Cardiac fibroblast (primary cell): ENCODE results near the gene GRM1.

Source experiments
- DNase-seq, 2 donors: peaks; one replicate each; pipeline versions ENCODE4 v3.0.0 to v3.0.0-alpha.2; 2010; ENCODE audit warnings: low read depth in 2 of 2
- H3K4me3 ChIP-seq, 2 donors: replicated peaks in 1 of 2; 1 replicate in 1 of 2; 2 replicates in 1 of 2; pipeline ENCODE4 v1.5.1; 2011; ENCODE audit warnings: low read depth in 2 of 2, low read length in 2 of 2, mild to moderate bottlenecking in 2 of 2, moderate library complexity in 1 of 2
- CTCF ChIP-seq: IDR thresholded peaks from one replicate; pipeline ENCODE4 v1.5.1; 2011; ENCODE audit warnings: low read depth, mild to moderate bottlenecking, low read length, inconsistent platforms

GRM1 gene

DNA sequence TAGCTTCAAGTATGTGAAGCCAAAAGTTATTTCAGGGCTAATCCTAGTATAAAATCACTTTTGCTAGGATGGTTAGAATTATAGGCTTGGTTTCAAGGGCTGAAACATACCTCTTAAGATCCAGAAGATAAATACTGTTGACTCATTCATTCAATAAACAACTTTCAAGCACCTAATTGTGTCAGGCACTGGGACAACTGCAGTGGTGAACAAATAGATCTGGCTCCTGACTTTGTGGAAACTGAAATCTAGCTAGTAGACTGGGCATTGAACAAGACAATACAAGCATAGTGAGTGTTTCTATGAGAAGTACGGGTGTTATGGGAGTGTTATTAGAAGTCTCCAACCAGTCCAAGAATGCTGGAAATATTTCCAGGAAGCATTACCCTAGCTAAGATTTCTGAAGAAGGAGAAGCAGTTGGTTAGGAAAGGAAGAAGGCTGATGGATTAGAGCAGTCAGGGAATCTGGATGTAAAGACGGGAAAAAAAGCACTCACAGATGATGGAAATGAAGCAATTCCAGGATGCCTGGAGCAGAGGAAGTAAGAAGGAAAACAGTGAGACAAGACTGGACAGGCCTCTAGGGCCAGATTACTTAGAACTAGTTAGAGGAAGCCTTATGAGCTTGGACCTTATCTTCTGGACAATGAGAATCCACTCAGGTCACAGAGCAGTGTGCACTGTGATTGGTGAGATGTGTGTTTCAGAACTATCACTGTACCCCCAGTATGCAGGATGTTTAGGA is 382.2 kb downstream of the GRM1 start:
- no peak for DNase-seq
- no peak for TF ChIP-seq CTCF
- no peak overlapping the region for H3K4me3 ChIP-seq

DNA sequence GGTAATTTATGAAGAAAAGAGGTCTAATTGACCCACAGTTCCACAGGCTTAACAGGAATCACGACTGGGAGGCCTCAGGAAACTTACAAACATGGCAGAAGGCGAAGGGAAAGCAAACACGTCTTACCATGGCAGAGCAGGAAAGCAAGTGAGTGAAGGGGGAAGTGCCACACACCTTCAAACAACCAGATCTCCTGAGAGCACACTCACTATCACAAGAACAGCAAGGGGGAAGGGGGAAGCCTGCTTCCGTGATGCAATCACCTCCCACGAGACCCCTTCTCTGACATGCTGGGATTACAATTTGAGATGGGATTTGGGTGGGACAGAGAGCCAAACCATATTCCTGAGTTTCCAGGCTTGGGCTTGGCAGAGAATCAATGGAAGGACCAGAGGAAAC is 390.7 kb downstream of the GRM1 start:
- no peak for DNase-seq
- no peak for TF ChIP-seq CTCF
- H3K4me3 ChIP-seq = no peak overlapping the region

DNA sequence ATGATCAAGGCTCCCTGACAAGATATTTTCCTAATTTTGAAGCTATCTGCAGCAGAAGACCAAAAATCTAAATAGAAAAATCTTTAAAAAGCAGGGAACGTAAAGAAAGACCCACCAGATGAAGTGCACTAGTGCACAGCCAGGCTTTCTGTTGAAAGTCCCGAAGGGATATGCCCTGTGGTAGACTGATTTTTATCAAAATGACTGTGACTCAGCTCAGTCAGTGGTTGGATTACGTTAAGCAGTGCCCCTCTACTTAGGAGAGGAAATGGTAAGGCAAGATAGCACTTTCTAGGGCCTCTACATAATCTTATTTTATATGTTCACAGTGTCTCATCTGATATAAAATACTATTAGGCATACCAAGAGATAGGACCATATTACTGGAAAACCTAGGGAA is 391.4 kb downstream of the GRM1 start:
- DNase-seq = no peak
- H3K4me3 ChIP-seq = no peak overlapping the region
- no peak for TF ChIP-seq CTCF

DNA sequence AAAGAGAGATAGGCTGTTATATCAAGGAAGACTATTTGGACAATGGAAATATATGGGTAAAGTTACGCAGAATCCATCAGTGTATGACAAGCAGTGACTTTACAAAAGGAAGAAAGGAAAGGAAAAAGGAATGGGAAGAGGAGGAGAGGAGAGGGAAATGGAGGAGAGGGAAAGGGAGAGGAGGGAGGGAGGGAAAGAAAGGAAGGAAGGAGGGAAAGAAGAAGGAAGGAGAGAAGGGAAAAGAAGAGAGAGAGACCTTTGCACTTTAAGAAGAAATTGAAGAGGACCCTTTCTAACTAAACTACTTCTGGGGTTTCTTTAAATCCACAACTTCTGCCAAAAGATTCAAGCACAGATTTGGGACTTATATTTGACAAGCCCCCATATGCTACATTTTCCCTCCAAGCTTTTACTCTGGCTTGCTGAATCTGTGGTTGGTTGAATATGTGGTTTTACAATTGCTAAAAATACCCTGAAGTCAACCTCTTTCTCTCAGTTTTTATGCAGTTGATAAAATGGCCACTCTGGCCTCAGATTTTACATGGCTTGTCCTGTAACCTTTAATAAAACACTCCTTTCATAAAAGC is 394.0 kb downstream of the GRM1 start:
- TF ChIP-seq CTCF = no peak
- no peak for DNase-seq
- no peak overlapping the region for H3K4me3 ChIP-seq

GRCh38 chr6:146423452-146423851 is 394.6 kb downstream of the GRM1 start:
- no peak for TF ChIP-seq CTCF
- DNase-seq = no peak
- no peak overlapping the region for H3K4me3 ChIP-seq

DNA sequence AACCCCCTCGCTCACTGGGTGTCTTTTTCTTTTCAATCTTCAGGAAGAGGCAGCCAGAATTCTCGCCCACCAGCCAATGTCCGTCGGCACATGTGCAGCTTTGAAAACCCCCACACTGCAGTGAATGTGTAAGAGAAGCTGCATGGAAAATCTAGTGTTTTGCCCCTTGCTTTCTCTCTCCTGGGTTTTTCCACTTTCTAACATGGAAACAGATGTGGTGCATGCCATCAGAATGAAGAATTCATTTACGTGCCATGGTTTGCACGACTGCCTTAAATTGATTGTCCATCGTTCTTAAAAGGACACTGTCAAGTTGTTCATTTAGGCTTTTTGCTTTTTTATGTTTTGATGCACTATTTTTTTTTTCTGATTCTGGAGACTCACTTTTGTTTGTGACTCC is 397.7 kb downstream of the GRM1 start:
- no peak for TF ChIP-seq CTCF
- no peak overlapping the region for H3K4me3 ChIP-seq
- DNase-seq = no peak
